ENCODE data around the gene RNF5.

The RNF5 gene

DNA sequence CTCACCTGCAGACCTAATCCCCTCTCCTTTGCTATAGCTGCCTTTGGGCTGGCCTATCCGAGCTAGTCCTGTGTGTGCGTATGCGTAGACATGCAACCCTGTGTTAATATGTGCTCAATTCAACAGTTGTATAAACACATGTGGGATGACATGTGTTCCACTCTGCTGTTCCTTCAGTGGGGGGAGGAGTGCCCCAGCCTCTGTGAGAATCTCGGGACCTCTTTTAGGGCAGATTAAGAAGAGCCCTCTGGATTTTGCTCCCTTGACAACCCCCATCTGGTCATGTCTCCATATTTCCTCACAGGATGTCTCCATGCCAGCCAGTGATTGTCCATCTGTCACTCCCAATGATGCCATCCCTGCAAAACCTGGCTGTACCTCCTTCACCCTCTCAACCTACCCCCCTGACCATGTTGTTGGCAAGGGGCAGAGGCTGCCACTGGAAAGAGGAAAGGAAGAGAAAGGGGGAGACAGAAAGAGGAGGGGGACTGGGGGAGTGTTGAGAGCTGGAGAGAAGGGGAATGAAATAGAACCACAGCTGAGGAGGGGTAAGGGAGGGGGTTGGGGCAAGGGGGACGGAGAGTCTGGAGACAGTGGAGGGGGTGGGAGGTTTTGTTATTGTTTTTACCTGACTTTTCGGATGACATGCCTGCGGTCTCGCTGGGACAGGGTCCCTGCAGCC lies 26.9 kb upstream of the RNF5 start:
- H3K4me1 ChIP-seq (ENCODE audit: insufficient read depth, low read length, severe bottlenecking), result peaks cover 25% of the 10 kb centered on the region
- H3K9me2 ChIP-seq (ENCODE audit: low read depth, low read length), result no peaks in the 10 kb centered on the region
- no peaks in the 10 kb centered on the region for H3K9me3 ChIP-seq (ENCODE audit: low read length)
- H3K9ac ChIP-seq (ENCODE audit: low read length), result no peak overlapping the region
- H3K79me2 ChIP-seq (ENCODE audit: insufficient read depth, low read length), result no peaks in the 10 kb centered on the region
- H3K36me3 ChIP-seq (ENCODE audit: insufficient read depth, low read length), result no peaks in the 10 kb centered on the region; the same call in 1 of the 2 replicates
- H2AFZ ChIP-seq (ENCODE audit: low read length), result no peak overlapping the region
- no peak overlapping the region for H3K27ac ChIP-seq (ENCODE audit: low read depth, low read length, poor library complexity, severe bottlenecking)
- no peak for TF ChIP-seq EZH2 (IDR thresholded peaks at IDR 0.05; ENCODE audit: borderline replicate concordance, low read length)
- TF ChIP-seq, protein P1, sequence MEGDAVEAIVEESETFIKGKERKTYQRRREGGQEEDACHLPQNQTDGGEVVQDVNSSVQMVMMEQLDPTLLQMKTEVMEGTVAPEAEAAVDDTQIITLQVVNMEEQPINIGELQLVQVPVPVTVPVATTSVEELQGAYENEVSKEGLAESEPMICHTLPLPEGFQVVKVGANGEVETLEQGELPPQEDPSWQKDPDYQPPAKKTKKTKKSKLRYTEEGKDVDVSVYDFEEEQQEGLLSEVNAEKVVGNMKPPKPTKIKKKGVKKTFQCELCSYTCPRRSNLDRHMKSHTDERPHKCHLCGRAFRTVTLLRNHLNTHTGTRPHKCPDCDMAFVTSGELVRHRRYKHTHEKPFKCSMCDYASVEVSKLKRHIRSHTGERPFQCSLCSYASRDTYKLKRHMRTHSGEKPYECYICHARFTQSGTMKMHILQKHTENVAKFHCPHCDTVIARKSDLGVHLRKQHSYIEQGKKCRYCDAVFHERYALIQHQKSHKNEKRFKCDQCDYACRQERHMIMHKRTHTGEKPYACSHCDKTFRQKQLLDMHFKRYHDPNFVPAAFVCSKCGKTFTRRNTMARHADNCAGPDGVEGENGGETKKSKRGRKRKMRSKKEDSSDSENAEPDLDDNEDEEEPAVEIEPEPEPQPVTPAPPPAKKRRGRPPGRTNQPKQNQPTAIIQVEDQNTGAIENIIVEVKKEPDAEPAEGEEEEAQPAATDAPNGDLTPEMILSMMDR (IDR thresholded peaks at IDR 0.05; ENCODE audit: low read length), result no peak
- H3K4me2 ChIP-seq (ENCODE audit: low read length), result no peak overlapping the region
- H4K20me1 ChIP-seq (ENCODE audit: insufficient read depth, low read length), result no peaks in the 10 kb centered on the region
- 0 out of 2 replicates have a peak, but pooled peaks cover 4% of the 10 kb centered on the region for H3F3A ChIP-seq (ENCODE audit: insufficient read depth, low read length)
- H3K27me3 ChIP-seq (ENCODE audit: insufficient read depth, low read length), result no peaks in the 10 kb centered on the region; the same call in 1 of the 2 replicates
- no peak overlapping the region for H3K4me3 ChIP-seq (ENCODE audit: low read depth, low read length, poor library complexity, severe bottlenecking)

DNA sequence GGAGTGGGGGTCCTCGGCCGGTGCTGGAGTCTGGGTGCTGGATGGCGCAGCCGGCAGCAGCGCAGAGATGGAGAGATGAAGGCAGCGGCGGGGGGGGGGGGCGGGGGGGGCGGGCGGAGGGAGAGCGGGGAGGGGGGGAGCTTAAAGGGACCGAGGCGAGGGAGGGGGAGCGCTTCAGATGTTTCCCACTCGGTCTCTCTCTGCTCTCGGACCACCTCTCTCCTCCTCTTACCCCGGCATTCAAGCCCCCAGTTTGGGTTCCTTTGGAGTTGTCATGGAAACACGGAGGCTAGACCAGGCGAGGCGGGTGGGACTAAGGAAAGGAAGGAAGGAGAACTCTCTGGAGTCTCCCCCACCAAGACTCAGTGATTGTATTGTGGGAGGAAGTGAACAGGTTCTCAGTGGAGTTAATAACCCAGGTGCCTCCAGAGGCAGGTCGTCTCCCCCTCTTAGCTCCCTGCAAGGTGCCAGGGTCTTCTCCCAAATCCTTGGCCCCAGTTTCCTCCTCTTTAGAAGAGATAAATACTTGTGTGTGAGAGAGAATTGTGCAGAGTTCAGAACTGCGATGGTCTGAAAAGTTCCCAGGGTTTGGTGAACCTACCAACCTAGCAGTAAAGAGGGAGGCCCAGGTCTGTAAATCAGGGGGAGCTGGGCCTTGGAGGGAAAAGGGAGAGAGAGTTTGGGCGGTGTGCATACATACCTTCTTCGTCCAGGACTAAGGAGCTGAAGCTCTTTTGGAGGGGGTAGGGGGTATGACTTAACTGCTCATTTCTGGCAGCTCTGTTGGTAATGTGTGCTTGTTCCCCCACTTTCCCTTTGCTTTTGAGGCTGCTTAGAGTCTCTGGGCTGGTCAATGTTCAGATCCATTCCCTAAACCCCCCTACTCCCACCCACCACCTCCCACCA lies 26.1 kb upstream of the RNF5 start, which contains the start of gene PRRT1:
PRRT1 (minus strand) TSS at position 77 of the 906 bp plus-strand sequence. CDS start 112 bp downstream, outside the sequence.
- Histone ChIP-seq H3K4me2 (ENCODE audit: low read length) (no peak within 1 kb of the TSS; the same call in 1 of the 2 replicates), H3F3A (ENCODE audit: insufficient read depth, low read length) (0 out of 2 replicates have a peak, but pooled peaks cover 4% of the 10 kb centered on the region), H3K27me3 (ENCODE audit: insufficient read depth, low read length) (no peaks in the 10 kb centered on the region; the same call in 1 of the 2 replicates), H3K27ac (ENCODE audit: low read depth, low read length, poor library complexity, severe bottlenecking) (no peak within 1 kb of the TSS), H4K20me1 (ENCODE audit: insufficient read depth, low read length) (no peaks in the 10 kb centered on the region), H3K9me3 (ENCODE audit: low read length) (no peaks in the 10 kb centered on the region), H3K36me3 (ENCODE audit: insufficient read depth, low read length) (no peaks in the 10 kb centered on the region; the same call in 1 of the 2 replicates), H3K9ac (ENCODE audit: low read length) (no peak within 1 kb of the TSS), H3K79me2 (ENCODE audit: insufficient read depth, low read length) (no peaks in the 10 kb centered on the region), H2AFZ (ENCODE audit: low read length) (no peak within 1 kb of the TSS), H3K4me3 (ENCODE audit: low read depth, low read length, poor library complexity, severe bottlenecking) (no peak within 1 kb of the TSS), H3K4me1 (ENCODE audit: insufficient read depth, low read length, severe bottlenecking) (peaks cover 25% of the 10 kb centered on the region), H3K9me2 (ENCODE audit: low read depth, low read length) (no peaks in the 10 kb centered on the region)
- TF ChIP-seq, protein P1 (IDR thresholded peaks at IDR 0.05; ENCODE audit: low read length), result no peak
- TF ChIP-seq EZH2 (IDR thresholded peaks at IDR 0.05; ENCODE audit: borderline replicate concordance, low read length), result no peak

DNA sequence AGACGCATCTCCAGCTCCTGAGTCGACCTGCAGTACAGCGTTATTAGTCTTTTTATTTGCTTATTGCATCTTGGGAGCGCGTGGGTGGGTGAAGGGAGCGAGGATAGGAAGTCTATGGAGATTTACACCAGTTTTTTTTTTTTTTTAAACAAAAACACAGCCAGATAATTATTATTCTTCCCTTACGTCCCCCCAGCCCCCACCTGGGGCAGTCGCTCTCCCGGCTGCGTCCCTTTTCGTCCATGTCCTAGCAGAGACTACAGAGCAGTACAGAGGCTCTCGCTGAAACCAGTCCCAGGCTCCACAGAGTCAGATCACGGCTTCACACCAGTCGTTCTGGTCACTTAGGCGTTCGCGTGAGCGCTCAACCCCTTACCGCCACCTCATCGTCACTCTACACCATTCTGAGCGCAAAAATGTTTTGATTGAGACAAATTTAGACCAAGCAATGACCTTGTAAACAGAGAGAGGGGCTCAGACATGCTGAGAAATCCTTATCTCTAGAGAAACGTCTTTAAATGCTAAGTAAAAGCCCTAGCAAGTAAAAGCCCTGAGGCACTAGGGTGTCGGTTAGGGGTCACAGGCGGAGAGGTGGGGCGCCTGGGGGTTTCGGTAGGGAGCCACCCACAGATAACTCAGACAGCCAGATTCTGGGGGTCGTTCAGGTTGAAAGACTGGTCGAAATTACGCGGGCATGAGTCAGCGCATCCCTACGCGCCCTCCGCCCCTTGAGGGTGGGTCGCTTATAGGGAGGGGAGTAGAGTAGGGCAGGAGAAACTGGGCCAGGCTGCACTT lies 25.2 kb upstream of the RNF5 start:
- peak overlapping the region; percentile 88 for H3K4me2 ChIP-seq (ENCODE audit: low read length)
- H3K9ac ChIP-seq (ENCODE audit: low read length), result peak overlapping the region; percentile 8; the same call in 1 of the 2 replicates

More for the DNA sequence above, 25.2 kb upstream of the RNF5 start:
- Histone ChIP-seq H3K36me3 (ENCODE audit: insufficient read depth, low read length) (peaks cover 7% of the 10 kb centered on the region), H3K4me3 (ENCODE audit: low read depth, low read length, poor library complexity, severe bottlenecking) (peak overlapping the region; percentile 80), H3K4me1 (ENCODE audit: insufficient read depth, low read length, severe bottlenecking) (peaks cover 25% of the 10 kb centered on the region), H3F3A (ENCODE audit: insufficient read depth, low read length) (0 out of 2 replicates have a peak, but pooled peaks cover 4% of the 10 kb centered on the region), H3K9me2 (ENCODE audit: low read depth, low read length) (no peaks in the 10 kb centered on the region), H4K20me1 (ENCODE audit: insufficient read depth, low read length) (no peaks in the 10 kb centered on the region), H3K9me3 (ENCODE audit: low read length) (no peaks in the 10 kb centered on the region), H2AFZ (ENCODE audit: low read length) (no peak overlapping the region), H3K27me3 (ENCODE audit: insufficient read depth, low read length) (no peaks in the 10 kb centered on the region), H3K27ac (ENCODE audit: low read depth, low read length, poor library complexity, severe bottlenecking) (no peak overlapping the region), H3K79me2 (ENCODE audit: insufficient read depth, low read length) (no peaks in the 10 kb centered on the region)
- no peak for TF ChIP-seq EZH2 (IDR thresholded peaks at IDR 0.05; ENCODE audit: borderline replicate concordance, low read length)
- TF ChIP-seq, protein P1 (IDR thresholded peaks at IDR 0.05; ENCODE audit: low read length), result no peak
